Measurements from ENCODE around the gene SLC26A1.

DNA sequence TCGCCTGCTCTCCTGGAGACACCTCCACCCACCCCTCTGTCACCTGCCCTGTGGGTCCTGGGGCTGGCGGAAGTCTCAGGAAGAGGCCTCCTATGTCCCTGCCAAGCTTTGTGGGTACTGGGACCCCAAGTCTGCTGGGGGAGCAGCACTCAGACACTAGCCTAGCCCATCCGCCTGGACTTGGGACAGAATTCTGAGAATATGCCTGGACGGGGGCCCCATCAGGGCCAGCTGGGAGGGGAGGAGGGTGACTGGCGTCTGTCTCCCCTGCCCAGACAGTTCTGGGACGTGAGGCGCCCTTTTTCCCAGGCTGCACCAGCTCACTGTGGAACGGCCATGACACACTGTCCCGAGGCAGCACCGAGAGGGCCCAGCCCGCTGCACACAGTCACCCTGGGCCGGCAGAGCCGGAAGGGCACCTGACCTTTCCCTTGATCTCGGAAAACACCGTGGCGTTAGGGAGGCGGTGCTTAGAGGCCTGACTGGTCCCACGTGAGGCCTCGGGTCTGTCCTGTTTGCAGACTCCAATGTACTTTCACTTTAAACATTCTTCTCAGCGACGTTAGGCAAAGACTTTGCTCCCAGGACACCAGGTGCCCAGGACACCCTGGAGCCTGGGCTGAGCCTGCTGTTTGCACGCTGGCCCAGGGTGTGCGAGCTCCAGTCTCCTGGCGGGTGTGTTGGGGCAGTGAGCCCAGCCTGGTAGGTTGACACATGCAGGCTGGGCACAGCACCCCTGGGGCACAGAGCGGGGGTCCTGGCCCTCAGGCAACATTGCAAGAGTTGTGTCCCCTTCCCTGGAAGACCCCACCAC, 700 bp downstream of the SLC26A1 start:
- TF ChIP-seq, protein P1, sequence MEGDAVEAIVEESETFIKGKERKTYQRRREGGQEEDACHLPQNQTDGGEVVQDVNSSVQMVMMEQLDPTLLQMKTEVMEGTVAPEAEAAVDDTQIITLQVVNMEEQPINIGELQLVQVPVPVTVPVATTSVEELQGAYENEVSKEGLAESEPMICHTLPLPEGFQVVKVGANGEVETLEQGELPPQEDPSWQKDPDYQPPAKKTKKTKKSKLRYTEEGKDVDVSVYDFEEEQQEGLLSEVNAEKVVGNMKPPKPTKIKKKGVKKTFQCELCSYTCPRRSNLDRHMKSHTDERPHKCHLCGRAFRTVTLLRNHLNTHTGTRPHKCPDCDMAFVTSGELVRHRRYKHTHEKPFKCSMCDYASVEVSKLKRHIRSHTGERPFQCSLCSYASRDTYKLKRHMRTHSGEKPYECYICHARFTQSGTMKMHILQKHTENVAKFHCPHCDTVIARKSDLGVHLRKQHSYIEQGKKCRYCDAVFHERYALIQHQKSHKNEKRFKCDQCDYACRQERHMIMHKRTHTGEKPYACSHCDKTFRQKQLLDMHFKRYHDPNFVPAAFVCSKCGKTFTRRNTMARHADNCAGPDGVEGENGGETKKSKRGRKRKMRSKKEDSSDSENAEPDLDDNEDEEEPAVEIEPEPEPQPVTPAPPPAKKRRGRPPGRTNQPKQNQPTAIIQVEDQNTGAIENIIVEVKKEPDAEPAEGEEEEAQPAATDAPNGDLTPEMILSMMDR (IDR thresholded peaks at IDR 0.05), result no peak
- no peak for TF ChIP-seq POLR2A (IDR thresholded peaks at IDR 0.05)

All from tibial nerve (tissue), 3 donors.